Measurements from ENCODE around the gene TPPP.

Gene TPPP

DNA sequence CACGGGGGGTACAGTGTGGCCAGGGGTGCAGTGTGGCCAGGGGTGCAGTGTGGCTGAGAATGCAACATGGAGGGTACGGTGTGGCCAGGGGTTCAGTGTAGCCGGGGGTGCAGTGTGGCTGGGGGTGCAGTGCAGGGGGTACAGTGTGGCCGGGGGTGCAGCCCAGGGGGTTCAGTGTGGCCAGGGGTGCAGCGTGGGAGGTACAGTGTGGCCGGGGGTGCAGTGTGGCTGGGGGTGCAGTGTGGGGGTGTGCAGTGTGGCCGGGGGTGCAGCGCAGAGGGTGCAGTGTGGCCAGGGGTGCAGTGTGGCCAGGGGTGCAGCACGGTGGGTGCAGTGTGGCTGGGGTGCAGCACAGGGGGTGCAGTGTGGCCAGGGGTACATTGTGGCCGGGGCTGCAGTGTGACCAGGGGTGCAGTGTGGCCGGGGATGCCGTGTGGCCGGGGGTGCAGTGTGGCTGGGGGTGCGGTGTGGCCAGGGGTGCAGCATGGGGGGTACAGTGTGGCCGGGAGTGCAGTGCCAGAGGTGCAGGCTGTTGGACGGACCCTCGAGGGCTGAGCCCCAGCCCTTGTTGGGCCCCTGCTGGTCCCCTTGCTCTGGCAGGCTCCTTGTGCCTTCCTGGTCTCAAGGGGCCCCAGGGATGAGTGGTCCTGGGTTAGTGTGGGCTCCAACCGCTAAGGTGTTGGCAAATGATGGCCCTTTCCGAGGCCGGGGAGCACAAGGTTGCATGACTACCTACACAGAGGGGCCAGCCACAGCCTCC, 17.9 kb downstream of the TPPP start:
- Histone ChIP-seq H3K27ac (ENCODE audit: low read depth, low read length) (no peak overlapping the region), H3K9me3 (ENCODE audit: control insufficient read depth, insufficient read depth, low read length) (no peaks in the 10 kb centered on the region), H3K27me3 (ENCODE audit: control insufficient read depth, low read length) (peaks cover 13% of the 10 kb centered on the region), H3K36me3 (ENCODE audit: control insufficient read depth, low read length) (no peaks in the 10 kb centered on the region), H3K4me2 (ENCODE audit: low read length) (no peak overlapping the region), H4K20me1 (ENCODE audit: control insufficient read depth, insufficient read depth, low read depth, low read length) (peaks cover 5% of the 10 kb centered on the region), H3K79me2 (ENCODE audit: control insufficient read depth, low read length) (no peaks in the 10 kb centered on the region), H3K4me1 (ENCODE audit: control insufficient read depth, low read length) (peaks cover 7% of the 10 kb centered on the region; the same call in 1 of the 2 replicates), H3F3A (ENCODE audit: control insufficient read depth, insufficient read depth) (no peaks in the 10 kb centered on the region), H3K4me3 (ENCODE audit: low read length) (no peak overlapping the region), H3K9me2 (replicated peaks; ENCODE audit: control insufficient read depth, low read length) (no peaks in the 10 kb centered on the region)
- no peak for TF ChIP-seq EZH2phosphoT487 (IDR thresholded peaks at IDR 0.05; ENCODE audit: borderline replicate concordance, low read length)
- TF ChIP-seq, protein P1, sequence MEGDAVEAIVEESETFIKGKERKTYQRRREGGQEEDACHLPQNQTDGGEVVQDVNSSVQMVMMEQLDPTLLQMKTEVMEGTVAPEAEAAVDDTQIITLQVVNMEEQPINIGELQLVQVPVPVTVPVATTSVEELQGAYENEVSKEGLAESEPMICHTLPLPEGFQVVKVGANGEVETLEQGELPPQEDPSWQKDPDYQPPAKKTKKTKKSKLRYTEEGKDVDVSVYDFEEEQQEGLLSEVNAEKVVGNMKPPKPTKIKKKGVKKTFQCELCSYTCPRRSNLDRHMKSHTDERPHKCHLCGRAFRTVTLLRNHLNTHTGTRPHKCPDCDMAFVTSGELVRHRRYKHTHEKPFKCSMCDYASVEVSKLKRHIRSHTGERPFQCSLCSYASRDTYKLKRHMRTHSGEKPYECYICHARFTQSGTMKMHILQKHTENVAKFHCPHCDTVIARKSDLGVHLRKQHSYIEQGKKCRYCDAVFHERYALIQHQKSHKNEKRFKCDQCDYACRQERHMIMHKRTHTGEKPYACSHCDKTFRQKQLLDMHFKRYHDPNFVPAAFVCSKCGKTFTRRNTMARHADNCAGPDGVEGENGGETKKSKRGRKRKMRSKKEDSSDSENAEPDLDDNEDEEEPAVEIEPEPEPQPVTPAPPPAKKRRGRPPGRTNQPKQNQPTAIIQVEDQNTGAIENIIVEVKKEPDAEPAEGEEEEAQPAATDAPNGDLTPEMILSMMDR (IDR thresholded peaks at IDR 0.05; ENCODE audit: low read depth, low read length, poor library complexity, severe bottlenecking), result no peak

- Histone ChIP-seq H3K79me2 (ENCODE audit: control insufficient read depth, low read length) (no peaks in the 10 kb centered on the region), H3K36me3 (ENCODE audit: control insufficient read depth, low read length) (no peaks in the 10 kb centered on the region), H3K4me2 (ENCODE audit: low read length) (no peak overlapping the region), H3K9me2 (replicated peaks; ENCODE audit: control insufficient read depth, low read length) (no peaks in the 10 kb centered on the region), H3K27ac (ENCODE audit: low read depth, low read length) (no peak overlapping the region), H3K9me3 (ENCODE audit: control insufficient read depth, insufficient read depth, low read length) (no peaks in the 10 kb centered on the region), H3F3A (ENCODE audit: control insufficient read depth, insufficient read depth) (no peaks in the 10 kb centered on the region), H3K4me1 (ENCODE audit: control insufficient read depth, low read length) (peaks cover 7% of the 10 kb centered on the region; the same call in 1 of the 2 replicates), H3K27me3 (ENCODE audit: control insufficient read depth, low read length) (peaks cover 13% of the 10 kb centered on the region), H3K4me3 (ENCODE audit: low read length) (no peak overlapping the region), H4K20me1 (ENCODE audit: control insufficient read depth, insufficient read depth, low read depth, low read length) (peaks cover 5% of the 10 kb centered on the region)
- no peak for TF ChIP-seq EZH2phosphoT487 (IDR thresholded peaks at IDR 0.05; ENCODE audit: borderline replicate concordance, low read length)
Measured at GRCh38 chr5:674630-675011, 18.5 kb downstream of the TPPP start.

- TF ChIP-seq EZH2phosphoT487 (IDR thresholded peaks at IDR 0.05; ENCODE audit: borderline replicate concordance, low read length), result no peak
- TF ChIP-seq, protein P1 (IDR thresholded peaks at IDR 0.05; ENCODE audit: low read depth, low read length, poor library complexity, severe bottlenecking), result no peak
- Histone ChIP-seq H3K9me2 (replicated peaks; ENCODE audit: control insufficient read depth, low read length) (no peaks in the 10 kb centered on the region), H3K4me1 (ENCODE audit: control insufficient read depth, low read length) (peaks cover 7% of the 10 kb centered on the region; the same call in 1 of the 2 replicates), H3K9me3 (ENCODE audit: control insufficient read depth, insufficient read depth, low read length) (no peaks in the 10 kb centered on the region), H3K27me3 (ENCODE audit: control insufficient read depth, low read length) (peaks cover 13% of the 10 kb centered on the region), H3K4me3 (ENCODE audit: low read length) (no peak overlapping the region), H4K20me1 (ENCODE audit: control insufficient read depth, insufficient read depth, low read depth, low read length) (peaks cover 5% of the 10 kb centered on the region), H3K4me2 (ENCODE audit: low read length) (no peak overlapping the region), H3K27ac (ENCODE audit: low read depth, low read length) (no peak overlapping the region), H3K79me2 (ENCODE audit: control insufficient read depth, low read length) (no peaks in the 10 kb centered on the region), H3F3A (ENCODE audit: control insufficient read depth, insufficient read depth) (no peaks in the 10 kb centered on the region), H3K36me3 (ENCODE audit: control insufficient read depth, low read length) (no peaks in the 10 kb centered on the region)
Measured at GRCh38 chr5:673831-674629, 19.1 kb downstream of the TPPP start.

All from DOHH2 (cell line).